GM23338 (cell line): ENCODE results near the gene UNC5B. TPM values are rescaled to one million over a fixed set of nuclear protein-coding genes. Genes with fewer than 3 reads are reported as not detected.
A peak's percentile ranks its signal among the peaks of the same experiment; 100 is the strongest.

Source experiments
- ATAC-seq: fragments of 200-7000 bp; cut with Tn5 transposase; 3 replicates; pipeline ENCODE4 v1.9.1; 2020
- DNase-seq: peaks from one replicate; pipeline ENCODE4 v3.0.0-alpha.2; 2015; ENCODE audit warnings: low spot score
- H2AFZ ChIP-seq: fragments of 200-600 bp; sonication (generic); 2 replicates; pipeline ENCODE4 v1.8.0; 2016; ENCODE audit warnings: antibody characterized with exemption, mild to moderate bottlenecking, moderate library complexity
- H3F3A ChIP-seq: fragments of 200-600 bp; sonication (generic); replicated peaks from 2 replicates; pipeline ENCODE4 v1.8.0; 2017; ENCODE audit warnings: antibody characterized with exemption, mixed run types, low read depth
- H3K27ac ChIP-seq: fragments of 200-600 bp; sonication (generic); 2 replicates; pipeline ENCODE4 v1.6.1; 2016; ENCODE audit warnings: low read depth
- H3K27me3 ChIP-seq: fragments of 200-600 bp; sonication (generic); 2 replicates; pipeline ENCODE4 v1.8.0; 2016; ENCODE audit warnings: mild to moderate bottlenecking, mixed run types, moderate library complexity; ENCODE audit not compliant: insufficient read depth
- H3K36me3 ChIP-seq: fragments of 200-600 bp; sonication (generic); 2 replicates; pipeline ENCODE4 v1.8.0; 2016; ENCODE audit warnings: mild to moderate bottlenecking; ENCODE audit not compliant: insufficient read depth
- H3K4me1 ChIP-seq: fragments of 200-600 bp; sonication (generic); 2 replicates; pipeline ENCODE4 v1.8.0; 2016; ENCODE audit warnings: mild to moderate bottlenecking, moderate library complexity; ENCODE audit not compliant: insufficient read depth
- H3K4me2 ChIP-seq: fragments of 200-600 bp; sonication (generic); 2 replicates; pipeline ENCODE4 v1.7.1; 2017; ENCODE audit warnings: mixed run types
- H3K4me3 ChIP-seq: fragments of 200-600 bp; sonication (generic); 2 replicates; pipeline ENCODE4 v1.6.1; 2016; ENCODE audit warnings: mixed run types
- H3K79me2 ChIP-seq: fragments of 200-600 bp; sonication (generic); replicated peaks from 2 replicates; pipeline ENCODE4 v1.8.0; 2017; ENCODE audit warnings: mild to moderate bottlenecking; ENCODE audit not compliant: insufficient read depth
- H3K9me2 ChIP-seq: fragments of 200-600 bp; sonication (generic); 2 replicates; pipeline ENCODE4 v1.8.0; 2017; ENCODE audit not compliant: insufficient read depth
- H4K20me1 ChIP-seq: fragments of 200-600 bp; sonication (generic); replicated peaks from 2 replicates; pipeline ENCODE4 v1.8.0; 2017; ENCODE audit warnings: mild to moderate bottlenecking; ENCODE audit not compliant: insufficient read depth
- H3K27ac Mint-ChIP-seq: 2 replicates; pipeline ENCODE4 v1.8.0; 2020; ENCODE audit warnings: inconsistent platforms, mild to moderate bottlenecking, moderate library complexity, mixed read lengths
- H3K27me3 Mint-ChIP-seq: 3 replicates; pipeline ENCODE4 v1.8.0; 2022; ENCODE audit warnings: low read depth, mild to moderate bottlenecking, moderate library complexity, mixed read lengths, inconsistent platforms; ENCODE audit not compliant: insufficient read depth, poor library complexity
- H3K36me3 Mint-ChIP-seq: 3 replicates; pipeline ENCODE4 v1.8.0; 2021; ENCODE audit warnings: low read depth, mild to moderate bottlenecking, inconsistent platforms, moderate library complexity, mixed read lengths
- H3K4me1 Mint-ChIP-seq: 3 replicates; pipeline ENCODE4 v1.8.0; 2020; ENCODE audit warnings: mild to moderate bottlenecking, inconsistent platforms, mixed read lengths
- H3K4me3 Mint-ChIP-seq: 3 replicates; pipeline ENCODE4 v1.8.0; 2021; ENCODE audit warnings: moderate library complexity, mild to moderate bottlenecking, inconsistent platforms, mixed read lengths
- H3K9me3 Mint-ChIP-seq: 3 replicates; pipeline ENCODE4 v1.8.0; 2020; ENCODE audit warnings: moderate library complexity, mild to moderate bottlenecking, inconsistent platforms, mixed read lengths
- CREB1 ChIP-seq: fragments of 250-450 bp; sonication (Bioruptor Pico); IDR thresholded peaks from 2 replicates; pipeline ENCODE4 v1.5.0; 2020; ENCODE audit warnings: low read depth, mild to moderate bottlenecking, moderate library complexity
- ETS1 ChIP-seq: IDR thresholded peaks from 2 replicates; pipeline ENCODE4 v1.6.1; 2016; ENCODE audit warnings: antibody characterized with exemption
- EZH2phosphoT487 ChIP-seq: fragments of 200-600 bp; sonication (generic); IDR thresholded peaks from one replicate; pipeline ENCODE4 v1.8.1; 2018; ENCODE audit warnings: antibody characterized with exemption; ENCODE audit not compliant: unreplicated experiment
- JUNB ChIP-seq: IDR thresholded peaks from one replicate; pipeline ENCODE4 v1.6.1; 2016; ENCODE audit warnings: antibody characterized with exemption; ENCODE audit not compliant: unreplicated experiment
- STAT1 ChIP-seq: IDR thresholded peaks from one replicate; pipeline ENCODE4 v1.6.1; 2016; ENCODE audit warnings: antibody characterized with exemption; ENCODE audit not compliant: unreplicated experiment
- ZNF114 ChIP-seq: fragments of 250-450 bp; sonication (Bioruptor Pico); IDR thresholded peaks from 2 replicates; pipeline ENCODE4 v1.5.0; 2020; ENCODE audit warnings: mild to moderate bottlenecking, moderate library complexity
- ZNF331 ChIP-seq: fragments of 250-450 bp; sonication (Bioruptor Pico); IDR thresholded peaks from 2 replicates; pipeline ENCODE4 v1.5.0; 2020; ENCODE audit warnings: low read depth, mild to moderate bottlenecking, moderate library complexity
- polyA plus RNA-seq: library from polyadenylated mRNA; unstranded; fragments of >200 nt; fragmentation: Nextera tagmentation; extraction: Ambion mirVana; gene quantifications from 2 replicates; pipeline ENCODE4 v1.2.1, GENCODE V29; 2016
- total RNA-seq: library from RNA; depleted of rRNA; stranded (reverse); fragments of >200 nt; shearing (Covaris generic); gene quantifications from 2 replicates; pipeline ENCODE4 v1.2.3, GENCODE V29; 2014
- TF ChIP-seq, protein P1 (sequence below), 2 experiments: fragments of 200-600 bp in 1 of 2; sonication (generic) in 1 of 2; conservative IDR thresholded peaks; 2 replicates each; pipeline versions ENCODE4 v1.5.1 to v1.6.1; 2016 to 2017; ENCODE audit warnings: antibody characterized with exemption in 2 of 2, low read depth in 2 of 2, mild to moderate bottlenecking in 2 of 2, moderate library complexity in 1 of 2
- TF ChIP-seq, protein P2 (sequence below): IDR thresholded peaks from one replicate; pipeline ENCODE4 v1.6.1; 2018; ENCODE audit warnings: antibody characterized with exemption; ENCODE audit not compliant: unreplicated experiment

UNC5B gene
- total and polyA plus RNA-seq, 2 experiments from 2014 or later = 8.0 to 31.2 TPM

DNA sequence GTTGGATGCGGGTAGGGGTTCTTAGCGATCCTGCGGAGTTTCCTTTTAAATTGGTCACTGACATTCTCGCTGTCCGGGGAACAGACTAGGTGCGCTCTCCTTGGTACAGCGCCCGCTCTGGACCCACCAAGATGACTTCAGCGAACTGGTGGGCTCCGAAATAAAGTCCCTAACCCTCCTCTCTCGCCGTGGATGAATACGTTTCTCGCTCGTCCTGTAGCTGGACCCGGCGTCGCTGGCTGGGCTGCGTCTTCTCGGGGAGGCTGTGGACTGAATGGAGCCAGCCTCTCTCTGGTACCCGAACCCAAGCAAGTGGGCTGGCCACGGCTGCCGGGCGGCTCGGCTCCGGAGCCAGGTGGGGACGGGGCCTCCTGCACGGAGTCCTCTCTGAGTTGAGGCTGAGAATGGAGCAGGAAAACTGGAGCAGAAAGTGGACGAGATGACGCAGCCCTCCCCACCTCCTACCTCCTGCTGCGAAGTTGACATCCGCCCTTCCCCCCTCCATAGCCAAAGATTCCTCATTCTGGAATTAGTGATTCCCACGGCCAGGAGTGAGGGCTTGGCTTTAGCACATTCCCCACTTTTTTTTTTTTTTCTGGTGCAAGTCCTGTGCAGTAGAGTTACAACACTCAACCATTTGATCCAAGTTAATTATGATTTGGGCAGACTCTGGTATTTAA lies 1.5 kb downstream of the UNC5B start (continued):
- TF ChIP-seq JUNB = no peak

DNA sequence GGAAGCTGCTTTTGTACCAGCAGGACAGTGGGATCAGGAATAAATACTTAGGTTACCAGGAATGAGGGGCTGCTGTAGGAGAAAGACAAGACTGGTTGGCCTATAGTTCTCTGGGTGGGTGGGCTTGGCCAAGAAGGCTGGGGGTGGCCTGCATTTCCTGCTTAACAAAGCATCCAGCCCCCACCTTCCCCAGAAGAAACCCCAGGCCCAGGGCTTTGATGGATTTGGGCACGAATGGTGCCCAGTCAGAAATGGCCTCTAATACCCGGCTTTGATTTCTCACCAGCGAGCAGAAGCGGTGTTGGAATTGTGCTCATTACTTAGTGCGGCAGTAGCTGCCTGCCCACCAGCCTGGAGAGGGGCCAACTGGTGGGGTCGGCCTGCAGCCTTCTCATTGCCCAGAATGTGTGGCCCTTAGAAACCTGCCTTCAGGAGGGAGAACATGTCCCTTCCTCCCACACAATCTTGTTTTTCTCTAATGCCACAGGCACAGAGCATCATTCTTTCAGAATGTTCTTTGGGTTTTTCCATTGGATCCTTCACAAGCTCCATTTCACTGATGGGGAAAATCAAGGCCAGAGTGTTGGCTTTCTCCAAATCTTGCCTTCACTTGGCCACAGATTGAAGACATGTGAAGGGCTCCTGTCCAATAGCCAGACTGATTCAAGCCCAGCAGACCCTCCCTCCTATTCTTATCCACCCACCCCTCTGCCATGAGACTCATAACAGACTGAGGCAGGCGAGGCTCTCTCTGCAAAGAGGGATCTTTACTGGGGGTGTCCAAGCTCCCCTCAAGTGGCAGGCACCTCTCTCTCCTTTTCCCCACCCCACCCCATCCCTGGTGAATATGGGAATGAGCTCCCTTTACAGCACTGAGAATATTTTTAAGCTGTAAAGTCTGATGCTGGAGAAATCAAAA lies 2.5 kb downstream of the UNC5B start:
- peaks cover 57% of the 10 kb centered on the region for H3K79me2 ChIP-seq
- H3K4me1 ChIP-seq = peaks cover 61% of the 10 kb centered on the region
- no peaks in the 10 kb centered on the region for H3K9me2 ChIP-seq
- no peak for DNase-seq
- peaks cover 2% of the 10 kb centered on the region; the same call in 1 of the 2 replicates for H4K20me1 ChIP-seq
- Mint-ChIP-seq H3K9me3 (no peaks in the 10 kb centered on the region), H3K36me3 (0 out of 3 replicates have a peak, but pooled peaks cover 6% of the 10 kb centered on the region), H3K4me3 (peak overlapping the region; percentile 89), H3K27me3 (peaks cover 44% of the 10 kb centered on the region), H3K27ac (no peak overlapping the region), H3K4me1 (peaks cover 66% of the 10 kb centered on the region)
- H3K4me3 ChIP-seq = peak overlapping the region; percentile 96
- no peak overlapping the region for H2AFZ ChIP-seq
- peak overlapping the region; percentile 99 for H3K4me2 ChIP-seq
- peaks cover 12% of the 10 kb centered on the region; the same call in 1 of the 2 replicates for H3F3A ChIP-seq
- no peak overlapping the region for H3K27ac ChIP-seq
- ATAC-seq = no peak
- H3K36me3 ChIP-seq = no peaks in the 10 kb centered on the region
- H3K27me3 ChIP-seq = peaks cover 45% of the 10 kb centered on the region
- no peak for TF ChIP-seq ZNF114 (CRISPR knock-in tag)
- TF ChIP-seq CREB1 (CRISPR knock-in tag) = no peak
- no peak for TF ChIP-seq JUNB
- no peak for TF ChIP-seq ETS1
- TF ChIP-seq, protein P1, sequence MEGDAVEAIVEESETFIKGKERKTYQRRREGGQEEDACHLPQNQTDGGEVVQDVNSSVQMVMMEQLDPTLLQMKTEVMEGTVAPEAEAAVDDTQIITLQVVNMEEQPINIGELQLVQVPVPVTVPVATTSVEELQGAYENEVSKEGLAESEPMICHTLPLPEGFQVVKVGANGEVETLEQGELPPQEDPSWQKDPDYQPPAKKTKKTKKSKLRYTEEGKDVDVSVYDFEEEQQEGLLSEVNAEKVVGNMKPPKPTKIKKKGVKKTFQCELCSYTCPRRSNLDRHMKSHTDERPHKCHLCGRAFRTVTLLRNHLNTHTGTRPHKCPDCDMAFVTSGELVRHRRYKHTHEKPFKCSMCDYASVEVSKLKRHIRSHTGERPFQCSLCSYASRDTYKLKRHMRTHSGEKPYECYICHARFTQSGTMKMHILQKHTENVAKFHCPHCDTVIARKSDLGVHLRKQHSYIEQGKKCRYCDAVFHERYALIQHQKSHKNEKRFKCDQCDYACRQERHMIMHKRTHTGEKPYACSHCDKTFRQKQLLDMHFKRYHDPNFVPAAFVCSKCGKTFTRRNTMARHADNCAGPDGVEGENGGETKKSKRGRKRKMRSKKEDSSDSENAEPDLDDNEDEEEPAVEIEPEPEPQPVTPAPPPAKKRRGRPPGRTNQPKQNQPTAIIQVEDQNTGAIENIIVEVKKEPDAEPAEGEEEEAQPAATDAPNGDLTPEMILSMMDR (conservative IDR thresholded peaks at IDR 0.05; ENCODE audit: low read depth in 2 of 2) = no peak
- TF ChIP-seq, protein P2, sequence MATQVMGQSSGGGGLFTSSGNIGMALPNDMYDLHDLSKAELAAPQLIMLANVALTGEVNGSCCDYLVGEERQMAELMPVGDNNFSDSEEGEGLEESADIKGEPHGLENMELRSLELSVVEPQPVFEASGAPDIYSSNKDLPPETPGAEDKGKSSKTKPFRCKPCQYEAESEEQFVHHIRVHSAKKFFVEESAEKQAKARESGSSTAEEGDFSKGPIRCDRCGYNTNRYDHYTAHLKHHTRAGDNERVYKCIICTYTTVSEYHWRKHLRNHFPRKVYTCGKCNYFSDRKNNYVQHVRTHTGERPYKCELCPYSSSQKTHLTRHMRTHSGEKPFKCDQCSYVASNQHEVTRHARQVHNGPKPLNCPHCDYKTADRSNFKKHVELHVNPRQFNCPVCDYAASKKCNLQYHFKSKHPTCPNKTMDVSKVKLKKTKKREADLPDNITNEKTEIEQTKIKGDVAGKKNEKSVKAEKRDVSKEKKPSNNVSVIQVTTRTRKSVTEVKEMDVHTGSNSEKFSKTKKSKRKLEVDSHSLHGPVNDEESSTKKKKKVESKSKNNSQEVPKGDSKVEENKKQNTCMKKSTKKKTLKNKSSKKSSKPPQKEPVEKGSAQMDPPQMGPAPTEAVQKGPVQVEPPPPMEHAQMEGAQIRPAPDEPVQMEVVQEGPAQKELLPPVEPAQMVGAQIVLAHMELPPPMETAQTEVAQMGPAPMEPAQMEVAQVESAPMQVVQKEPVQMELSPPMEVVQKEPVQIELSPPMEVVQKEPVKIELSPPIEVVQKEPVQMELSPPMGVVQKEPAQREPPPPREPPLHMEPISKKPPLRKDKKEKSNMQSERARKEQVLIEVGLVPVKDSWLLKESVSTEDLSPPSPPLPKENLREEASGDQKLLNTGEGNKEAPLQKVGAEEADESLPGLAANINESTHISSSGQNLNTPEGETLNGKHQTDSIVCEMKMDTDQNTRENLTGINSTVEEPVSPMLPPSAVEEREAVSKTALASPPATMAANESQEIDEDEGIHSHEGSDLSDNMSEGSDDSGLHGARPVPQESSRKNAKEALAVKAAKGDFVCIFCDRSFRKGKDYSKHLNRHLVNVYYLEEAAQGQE = no peak
- no peak for TF ChIP-seq STAT1
- no peak for TF ChIP-seq EZH2phosphoT487
- TF ChIP-seq ZNF331 (CRISPR knock-in tag) = no peak
